GM23248 (cell line): ENCODE results near the gene ATP5F1E. TPM values are rescaled to one million over a fixed set of nuclear protein-coding genes. Genes with fewer than 3 reads are reported as not detected.

Experiments
- DNase-seq: peaks from one replicate; pipeline ENCODE4 v3.0.0-alpha.2; 2015
- H2AFZ ChIP-seq: fragments of 200-600 bp; sonication (generic); 2 replicates; pipeline ENCODE4 v1.6.1; 2016; ENCODE audit warnings: antibody characterized with exemption
- H3F3A ChIP-seq: fragments of 200-600 bp; sonication (generic); 2 replicates; pipeline ENCODE4 v1.6.1; 2016; ENCODE audit warnings: mild to moderate bottlenecking, antibody characterized with exemption, mixed run types; ENCODE audit not compliant: insufficient read depth
- H3K27ac ChIP-seq: fragments of 200-600 bp; sonication (generic); 2 replicates; pipeline ENCODE4 v1.5.1; 2016; ENCODE audit warnings: mild to moderate bottlenecking
- H3K27me3 ChIP-seq: fragments of 200-600 bp; sonication (generic); replicated peaks from 2 replicates; pipeline ENCODE4 v1.6.1; 2016; ENCODE audit warnings: mild to moderate bottlenecking; ENCODE audit not compliant: insufficient read depth
- H3K36me3 ChIP-seq: fragments of 200-600 bp; sonication (generic); 2 replicates; pipeline ENCODE4 v1.6.1; 2016; ENCODE audit warnings: low read depth, mild to moderate bottlenecking
- H3K4me1 ChIP-seq: fragments of 200-600 bp; sonication (generic); 2 replicates; pipeline ENCODE4 v1.6.1; 2016; ENCODE audit warnings: mild to moderate bottlenecking; ENCODE audit not compliant: insufficient read depth
- H3K4me2 ChIP-seq: fragments of 200-600 bp; sonication (generic); one replicate; pipeline ENCODE4 v1.6.1; 2016; ENCODE audit warnings: mild to moderate bottlenecking; ENCODE audit not compliant: unreplicated experiment
- H3K4me3 ChIP-seq: fragments of 200-600 bp; sonication (generic); 2 replicates; pipeline ENCODE4 v1.5.1; 2016; ENCODE audit warnings: mild to moderate bottlenecking
- H3K79me2 ChIP-seq: fragments of 200-600 bp; sonication (generic); 2 replicates; pipeline ENCODE4 v1.6.1; 2016; ENCODE audit warnings: mild to moderate bottlenecking; ENCODE audit not compliant: insufficient read depth
- H3K9ac ChIP-seq: fragments of 200-600 bp; sonication (generic); 2 replicates; pipeline ENCODE4 v1.6.1; 2016; ENCODE audit warnings: mild to moderate bottlenecking
- H3K9me2 ChIP-seq: fragments of 200-600 bp; sonication (generic); 2 replicates; pipeline ENCODE4 v1.6.1; 2016; ENCODE audit warnings: mixed run types, mild to moderate bottlenecking, moderate library complexity; ENCODE audit not compliant: insufficient read depth
- H3K9me3 ChIP-seq: fragments of 200-600 bp; sonication (generic); one replicate; pipeline ENCODE4 v1.6.1; 2017; ENCODE audit warnings: low read depth
- H4K20me1 ChIP-seq: fragments of 200-600 bp; sonication (generic); 2 replicates; pipeline ENCODE4 v1.6.0; 2016; ENCODE audit not compliant: insufficient read depth
- EZH2 ChIP-seq: fragments of 200-600 bp; sonication (generic); IDR thresholded peaks from 2 replicates; pipeline ENCODE4 v1.6.1; 2018; ENCODE audit warnings: antibody characterized with exemption, mild to moderate bottlenecking; ENCODE audit not compliant: insufficient read depth, poor library complexity, severe bottlenecking
- EZH2phosphoT487 ChIP-seq: fragments of 200-600 bp; sonication (generic); IDR thresholded peaks from 2 replicates; pipeline ENCODE4 v1.6.1; 2018; ENCODE audit warnings: antibody characterized with exemption, moderate library complexity, mild to moderate bottlenecking, low read depth; ENCODE audit not compliant: insufficient read depth
- WGBS, 2 experiments: methylation state at CpG; one replicate each; pipeline ENCODE4 v1.1.6; 2015 to 2017; ENCODE audit warnings: low lambda C conversion rate in 2 of 2, low coverage in 1 of 2; ENCODE audit errors: missing lambda C conversion rate in 2 of 2; 5-methylcytosine and 5-hydroxymethylcytosine counted together
- in situ Hi-C: fragments of 300-500 bp; cut with MboI; formaldehyde crosslinking; loops from 2 replicates; pipeline ENCODE4 v1.15.0; 2020
- polyA plus RNA-seq: library from polyadenylated mRNA; unstranded; fragments of >200 nt; fragmentation: Nextera tagmentation; extraction: Ambion mirVana; gene quantifications from 2 replicates; pipeline ENCODE4 v1.2.1, GENCODE V29; 2016
- total RNA-seq: library from RNA; depleted of rRNA; stranded (reverse); fragments of >200 nt; shearing (Covaris generic); gene quantifications from 2 replicates; pipeline ENCODE4 v1.2.3, GENCODE V29; 2014

The ATP5F1E gene
- total and polyA plus RNA-seq, 2 experiments from 2014 or later: 20.0 to 245 TPM

- Histone ChIP-seq H3K9ac (no peak overlapping the region), H3K27ac (no peak overlapping the region), H3K9me3 (no peaks in the 10 kb centered on the region), H3K27me3 (no peaks in the 10 kb centered on the region), H3K4me2 (no peak overlapping the region), H3F3A (peaks cover 50% of the 10 kb centered on the region), H3K9me2 (no peaks in the 10 kb centered on the region), H3K36me3 (peaks cover 28% of the 10 kb centered on the region), H2AFZ (no peak overlapping the region), H3K79me2 (peaks cover 59% of the 10 kb centered on the region), H3K4me1 (peaks cover 39% of the 10 kb centered on the region), H4K20me1 (peaks cover 14% of the 10 kb centered on the region; the same call in 1 of the 2 replicates), H3K4me3 (no peak overlapping the region)
- TF ChIP-seq EZH2phosphoT487 (no peak), EZH2 (no peak)
- in situ Hi-C loops: no loop called here
- no peak for DNase-seq
- WGBS, 2 experiments: 94 to 99% methylated on average over 4 of the region's 4 CpGs
Observed at GRCh38 chr20:59025511-59025910, 6.6 kb downstream of the ATP5F1E start.

- Histone ChIP-seq H2AFZ (no peak overlapping the region), H3K9me2 (no peaks in the 10 kb centered on the region), H3K9me3 (no peaks in the 10 kb centered on the region), H3F3A (peaks cover 46% of the 10 kb centered on the region), H3K4me1 (peaks cover 37% of the 10 kb centered on the region), H4K20me1 (peaks cover 14% of the 10 kb centered on the region; the same call in 1 of the 2 replicates), H3K36me3 (peaks cover 28% of the 10 kb centered on the region), H3K4me2 (no peak overlapping the region), H3K9ac (no peak overlapping the region), H3K27ac (no peak overlapping the region), H3K27me3 (no peaks in the 10 kb centered on the region), H3K79me2 (peaks cover 58% of the 10 kb centered on the region), H3K4me3 (no peak overlapping the region)
- WGBS, 2 experiments: 69 to 91% methylated on average over 2 of the region's 2 CpGs
- no peak for TF ChIP-seq EZH2
- TF ChIP-seq EZH2phosphoT487: no peak
- no peak for DNase-seq
- in situ Hi-C loops: no loop called here
Observed at GRCh38 chr20:59025086-59025485, 7.0 kb downstream of the ATP5F1E start.

DNA sequence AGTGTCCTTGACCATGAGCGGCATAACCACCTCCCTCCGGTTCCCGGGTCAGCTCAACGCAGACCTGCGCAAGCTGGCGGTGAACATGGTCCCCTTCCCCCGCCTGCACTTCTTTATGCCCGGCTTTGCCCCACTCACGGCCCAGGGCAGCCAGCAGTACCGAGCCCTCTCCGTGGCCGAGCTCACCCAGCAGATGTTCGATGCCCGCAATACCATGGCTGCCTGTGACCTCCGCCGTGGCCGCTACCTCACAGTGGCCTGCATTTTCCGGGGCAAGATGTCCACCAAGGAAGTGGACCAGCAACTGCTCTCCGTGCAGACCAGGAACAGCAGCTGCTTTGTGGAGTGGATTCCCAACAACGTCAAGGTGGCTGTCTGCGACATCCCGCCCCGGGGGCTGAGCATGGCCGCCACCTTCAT is 8.0 kb downstream of the ATP5F1E start:
- Histone ChIP-seq H2AFZ (no peak overlapping the region), H3K9me2 (no peaks in the 10 kb centered on the region), H3K79me2 (peaks cover 49% of the 10 kb centered on the region), H3F3A (peaks cover 39% of the 10 kb centered on the region), H3K27ac (no peak overlapping the region), H3K36me3 (peaks cover 22% of the 10 kb centered on the region; the same call in 1 of the 2 replicates), H3K9me3 (no peaks in the 10 kb centered on the region), H3K4me1 (peaks cover 27% of the 10 kb centered on the region), H3K27me3 (no peaks in the 10 kb centered on the region), H3K4me2 (no peak overlapping the region), H3K4me3 (no peak overlapping the region), H4K20me1 (peaks cover 14% of the 10 kb centered on the region; the same call in 1 of the 2 replicates), H3K9ac (no peak overlapping the region)
- in situ Hi-C loops: loop anchor here (25.0 kb wide), 1 partner anchor 787 kb away; the partner anchor contains the start of gene ANKRD60
- 97% methylated on average over 24 of the region's 24 CpGs for WGBS, 2 experiments
- no peak for TF ChIP-seq EZH2
- TF ChIP-seq EZH2phosphoT487: no peak
- no peak for DNase-seq

- no peak overlapping the region for H3K4me3 ChIP-seq
- in situ Hi-C loops: loop anchor here (25.0 kb wide), 1 partner anchor 786 kb away; the partner anchor contains the start of gene ANKRD60
- DNase-seq: no peak
- peaks cover 11% of the 10 kb centered on the region; the same call in 1 of the 2 replicates for H4K20me1 ChIP-seq
- H3F3A ChIP-seq: peaks cover 34% of the 10 kb centered on the region
- no peak overlapping the region for H3K4me2 ChIP-seq
- peaks cover 44% of the 10 kb centered on the region for H3K79me2 ChIP-seq
- H3K27me3 ChIP-seq: no peaks in the 10 kb centered on the region
- no peak overlapping the region for H3K9ac ChIP-seq
- H3K4me1 ChIP-seq: peaks cover 22% of the 10 kb centered on the region
- H2AFZ ChIP-seq: no peak overlapping the region
- H3K9me2 ChIP-seq: no peaks in the 10 kb centered on the region
- no peaks in the 10 kb centered on the region for H3K9me3 ChIP-seq
- no peak for TF ChIP-seq EZH2phosphoT487
- no peak for TF ChIP-seq EZH2
- no peak overlapping the region for H3K27ac ChIP-seq
- H3K36me3 ChIP-seq: peaks cover 22% of the 10 kb centered on the region; the same call in 1 of the 2 replicates
- 94 to 95% methylated on average over 13 of the region's 13 CpGs for WGBS, 2 experiments
Observed at GRCh38 chr20:59023616-59024015, 8.5 kb downstream of the ATP5F1E start.

GRCh38 chr20:59022754-59023153 is 9.4 kb downstream of the ATP5F1E start:
- Histone ChIP-seq H2AFZ (no peak overlapping the region), H3K4me3 (no peak overlapping the region), H3K27me3 (no peaks in the 10 kb centered on the region), H3K9me3 (no peaks in the 10 kb centered on the region), H3K79me2 (peaks cover 36% of the 10 kb centered on the region), H3K9me2 (no peaks in the 10 kb centered on the region), H3K4me2 (no peak overlapping the region), H3F3A (peaks cover 27% of the 10 kb centered on the region; the same call in 1 of the 2 replicates), H3K27ac (no peak overlapping the region), H3K9ac (no peak overlapping the region), H3K4me1 (peaks cover 13% of the 10 kb centered on the region), H4K20me1 (peaks cover 7% of the 10 kb centered on the region; the same call in 1 of the 2 replicates), H3K36me3 (peaks cover 17% of the 10 kb centered on the region; the same call in 1 of the 2 replicates)
- DNase-seq: no peak
- WGBS, 2 experiments: 93 to 95% methylated on average over 15 of the region's 15 CpGs
- no peak for TF ChIP-seq EZH2phosphoT487
- no peak for TF ChIP-seq EZH2
- in situ Hi-C loops: loop anchor here (25.0 kb wide), 1 partner anchor 785 kb away; the partner anchor contains the start of gene ANKRD60
